ENCODE measurements around the gene PCGF1. TPM values are rescaled to one million over a fixed set of nuclear protein-coding genes. Genes with fewer than 3 reads are reported as not detected.

The PCGF1 gene
- total RNA-seq, 1 donor from 2014 or later = 17.9 TPM

- no peaks in the 10 kb centered on the region for H3K9me3 Mint-ChIP-seq (ENCODE audit: unreplicated experiment)
- Histone ChIP-seq H3K27me3 (ENCODE audit: insufficient read depth, low read length) (peaks cover 42% of the 10 kb centered on the region), H3K36me3 (ENCODE audit: insufficient read depth, low read length) (no peaks in the 10 kb centered on the region), H3K4me3 (ENCODE audit: insufficient read depth, low read depth, low read length) (no peak overlapping the region), H3K79me2 (ENCODE audit: insufficient read depth, low read length) (no peaks in the 10 kb centered on the region), H3K4me1 (ENCODE audit: insufficient read depth, low read length) (peaks cover 18% of the 10 kb centered on the region), H3K4me2 (ENCODE audit: low read length) (peak overlapping the region; percentile 85), H3K9ac (ENCODE audit: low read length) (no peak overlapping the region), H2AFZ (ENCODE audit: low read depth, low read length) (no peak overlapping the region), H3K27ac (ENCODE audit: low read depth, low read length) (no peak overlapping the region), H3K9me3 (ENCODE audit: insufficient read depth, low read depth, low read length) (no peaks in the 10 kb centered on the region), H4K20me1 (ENCODE audit: insufficient read depth, low read length) (no peaks in the 10 kb centered on the region)
- H3K4me1 Mint-ChIP-seq (ENCODE audit: low read depth, unreplicated experiment) = peaks cover 14% of the 10 kb centered on the region
- no peak for FAIRE-seq
- peaks cover 15% of the 10 kb centered on the region for H3K36me3 Mint-ChIP-seq (ENCODE audit: low read depth, unreplicated experiment)
- DNase-seq (ENCODE audit: low read depth) = no peak
- H3K27me3 Mint-ChIP-seq (ENCODE audit: low read depth, unreplicated experiment) = peaks cover 62% of the 10 kb centered on the region
- peak overlapping the region; percentile 66 for H3K27ac Mint-ChIP-seq (ENCODE audit: unreplicated experiment)
- H3K4me3 Mint-ChIP-seq (ENCODE audit: unreplicated experiment) = peak overlapping the region; percentile 34
- TF ChIP-seq, protein P1, sequence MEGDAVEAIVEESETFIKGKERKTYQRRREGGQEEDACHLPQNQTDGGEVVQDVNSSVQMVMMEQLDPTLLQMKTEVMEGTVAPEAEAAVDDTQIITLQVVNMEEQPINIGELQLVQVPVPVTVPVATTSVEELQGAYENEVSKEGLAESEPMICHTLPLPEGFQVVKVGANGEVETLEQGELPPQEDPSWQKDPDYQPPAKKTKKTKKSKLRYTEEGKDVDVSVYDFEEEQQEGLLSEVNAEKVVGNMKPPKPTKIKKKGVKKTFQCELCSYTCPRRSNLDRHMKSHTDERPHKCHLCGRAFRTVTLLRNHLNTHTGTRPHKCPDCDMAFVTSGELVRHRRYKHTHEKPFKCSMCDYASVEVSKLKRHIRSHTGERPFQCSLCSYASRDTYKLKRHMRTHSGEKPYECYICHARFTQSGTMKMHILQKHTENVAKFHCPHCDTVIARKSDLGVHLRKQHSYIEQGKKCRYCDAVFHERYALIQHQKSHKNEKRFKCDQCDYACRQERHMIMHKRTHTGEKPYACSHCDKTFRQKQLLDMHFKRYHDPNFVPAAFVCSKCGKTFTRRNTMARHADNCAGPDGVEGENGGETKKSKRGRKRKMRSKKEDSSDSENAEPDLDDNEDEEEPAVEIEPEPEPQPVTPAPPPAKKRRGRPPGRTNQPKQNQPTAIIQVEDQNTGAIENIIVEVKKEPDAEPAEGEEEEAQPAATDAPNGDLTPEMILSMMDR (IDR thresholded peaks at IDR 0.05; ENCODE audit: insufficient read depth, low read depth, low read length) = no peak
- TF ChIP-seq EZH2 (IDR thresholded peaks at IDR 0.05; ENCODE audit: insufficient read depth, low read length) = no peak
Observed at GRCh38 chr2:74496997-74497776, 10.3 kb downstream of the PCGF1 start.

DNA sequence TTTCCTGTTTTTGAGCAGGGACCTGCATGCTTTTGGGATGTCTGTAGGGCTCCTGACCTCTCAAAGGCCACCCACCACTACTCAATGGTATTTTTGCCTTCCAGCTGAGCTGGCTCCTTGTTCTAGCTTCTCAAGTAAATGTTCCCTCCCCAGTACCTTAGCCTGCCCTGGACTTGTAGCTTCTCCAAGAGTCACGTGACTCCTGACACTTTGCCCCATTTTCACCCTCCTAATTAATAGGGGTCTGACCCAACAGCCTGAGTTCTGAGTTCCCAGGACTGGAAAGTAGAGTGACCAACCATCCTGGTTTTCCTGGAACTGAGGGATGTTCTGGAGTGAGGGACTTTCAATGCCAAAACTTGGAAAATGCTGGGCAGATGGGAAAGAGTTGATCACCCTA lies 12.1 kb downstream of the PCGF1 start:
- Histone ChIP-seq H3K4me3 (ENCODE audit: insufficient read depth, low read depth, low read length) (no peak overlapping the region), H4K20me1 (ENCODE audit: insufficient read depth, low read length) (no peaks in the 10 kb centered on the region), H2AFZ (ENCODE audit: low read depth, low read length) (no peak overlapping the region), H3K79me2 (ENCODE audit: insufficient read depth, low read length) (no peaks in the 10 kb centered on the region), H3K36me3 (ENCODE audit: insufficient read depth, low read length) (peaks cover 6% of the 10 kb centered on the region), H3K9ac (ENCODE audit: low read length) (no peak overlapping the region), H3K4me1 (ENCODE audit: insufficient read depth, low read length) (peaks cover 18% of the 10 kb centered on the region), H3K4me2 (ENCODE audit: low read length) (no peak overlapping the region), H3K9me3 (ENCODE audit: insufficient read depth, low read depth, low read length) (no peaks in the 10 kb centered on the region), H3K27ac (ENCODE audit: low read depth, low read length) (no peak overlapping the region), H3K27me3 (ENCODE audit: insufficient read depth, low read length) (peaks cover 32% of the 10 kb centered on the region)
- DNase-seq (ENCODE audit: low read depth) (no peak), FAIRE-seq (no peak)
- peaks cover 44% of the 10 kb centered on the region for H3K27me3 Mint-ChIP-seq (ENCODE audit: low read depth, unreplicated experiment)
- H3K27ac Mint-ChIP-seq (ENCODE audit: unreplicated experiment) = no peak overlapping the region
- peaks cover 30% of the 10 kb centered on the region for H3K36me3 Mint-ChIP-seq (ENCODE audit: low read depth, unreplicated experiment)
- no peaks in the 10 kb centered on the region for H3K9me3 Mint-ChIP-seq (ENCODE audit: unreplicated experiment)
- no peak overlapping the region for H3K4me3 Mint-ChIP-seq (ENCODE audit: unreplicated experiment)
- peaks cover 14% of the 10 kb centered on the region for H3K4me1 Mint-ChIP-seq (ENCODE audit: low read depth, unreplicated experiment)
- TF ChIP-seq, protein P1 (IDR thresholded peaks at IDR 0.05; ENCODE audit: insufficient read depth, low read depth, low read length) = no peak
- TF ChIP-seq EZH2 (IDR thresholded peaks at IDR 0.05; ENCODE audit: insufficient read depth, low read length) = no peak

- Histone ChIP-seq H3K79me2 (ENCODE audit: insufficient read depth, low read length) (no peaks in the 10 kb centered on the region), H3K36me3 (ENCODE audit: insufficient read depth, low read length) (peaks cover 6% of the 10 kb centered on the region), H3K4me2 (ENCODE audit: low read length) (no peak overlapping the region), H3K27ac (ENCODE audit: low read depth, low read length) (no peak overlapping the region), H2AFZ (ENCODE audit: low read depth, low read length) (no peak overlapping the region), H3K27me3 (ENCODE audit: insufficient read depth, low read length) (peaks cover 17% of the 10 kb centered on the region), H4K20me1 (ENCODE audit: insufficient read depth, low read length) (peaks cover 7% of the 10 kb centered on the region), H3K9me3 (ENCODE audit: insufficient read depth, low read depth, low read length) (no peaks in the 10 kb centered on the region), H3K4me3 (ENCODE audit: insufficient read depth, low read depth, low read length) (no peak overlapping the region), H3K9ac (ENCODE audit: low read length) (no peak overlapping the region), H3K4me1 (ENCODE audit: insufficient read depth, low read length) (peaks cover 16% of the 10 kb centered on the region)
- peaks cover 15% of the 10 kb centered on the region for H3K4me1 Mint-ChIP-seq (ENCODE audit: low read depth, unreplicated experiment)
- no peak for DNase-seq (ENCODE audit: low read depth)
- peaks cover 38% of the 10 kb centered on the region for H3K36me3 Mint-ChIP-seq (ENCODE audit: low read depth, unreplicated experiment)
- TF ChIP-seq, protein P1 (IDR thresholded peaks at IDR 0.05; ENCODE audit: insufficient read depth, low read depth, low read length) = no peak
- no peak for TF ChIP-seq EZH2 (IDR thresholded peaks at IDR 0.05; ENCODE audit: insufficient read depth, low read length)
- H3K9me3 Mint-ChIP-seq (ENCODE audit: unreplicated experiment) = no peaks in the 10 kb centered on the region
- H3K27ac Mint-ChIP-seq (ENCODE audit: unreplicated experiment) = no peak overlapping the region
- peak overlapping the region; percentile 6 for H3K4me3 Mint-ChIP-seq (ENCODE audit: unreplicated experiment)
- peaks cover 30% of the 10 kb centered on the region for H3K27me3 Mint-ChIP-seq (ENCODE audit: low read depth, unreplicated experiment)
- FAIRE-seq = no peak
Observed at GRCh38 chr2:74493546-74493945, 13.9 kb downstream of the PCGF1 start.
